ENCODE measurements around the gene HNRNPC.

DNA sequence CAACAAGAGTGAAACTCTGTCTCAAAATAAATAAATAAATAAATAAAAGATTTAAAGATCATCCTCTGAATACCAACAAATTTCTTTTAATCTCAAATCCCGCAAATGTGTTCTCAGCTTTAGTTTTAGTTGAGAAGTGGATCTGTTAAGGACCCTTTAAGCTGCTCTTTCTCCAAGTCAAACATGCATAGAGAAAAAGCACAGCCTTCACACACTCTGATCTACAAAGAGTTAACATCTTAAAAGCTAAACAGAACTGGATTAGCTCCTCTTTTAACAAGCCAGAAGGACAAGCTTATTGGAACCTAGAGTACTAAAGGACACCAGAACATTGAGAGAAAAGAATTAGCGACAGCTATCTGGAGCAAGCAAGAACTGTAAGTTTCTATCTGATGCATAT is 10.5 kb upstream of the HNRNPC start, which contains the start of gene RPGRIP1:
- TF ChIP-seq, protein P1, sequence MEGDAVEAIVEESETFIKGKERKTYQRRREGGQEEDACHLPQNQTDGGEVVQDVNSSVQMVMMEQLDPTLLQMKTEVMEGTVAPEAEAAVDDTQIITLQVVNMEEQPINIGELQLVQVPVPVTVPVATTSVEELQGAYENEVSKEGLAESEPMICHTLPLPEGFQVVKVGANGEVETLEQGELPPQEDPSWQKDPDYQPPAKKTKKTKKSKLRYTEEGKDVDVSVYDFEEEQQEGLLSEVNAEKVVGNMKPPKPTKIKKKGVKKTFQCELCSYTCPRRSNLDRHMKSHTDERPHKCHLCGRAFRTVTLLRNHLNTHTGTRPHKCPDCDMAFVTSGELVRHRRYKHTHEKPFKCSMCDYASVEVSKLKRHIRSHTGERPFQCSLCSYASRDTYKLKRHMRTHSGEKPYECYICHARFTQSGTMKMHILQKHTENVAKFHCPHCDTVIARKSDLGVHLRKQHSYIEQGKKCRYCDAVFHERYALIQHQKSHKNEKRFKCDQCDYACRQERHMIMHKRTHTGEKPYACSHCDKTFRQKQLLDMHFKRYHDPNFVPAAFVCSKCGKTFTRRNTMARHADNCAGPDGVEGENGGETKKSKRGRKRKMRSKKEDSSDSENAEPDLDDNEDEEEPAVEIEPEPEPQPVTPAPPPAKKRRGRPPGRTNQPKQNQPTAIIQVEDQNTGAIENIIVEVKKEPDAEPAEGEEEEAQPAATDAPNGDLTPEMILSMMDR (IDR thresholded peaks at IDR 0.05), result no peak
- TF ChIP-seq POLR2AphosphoS5 (IDR thresholded peaks at IDR 0.05) (no peak), EP300 (IDR thresholded peaks at IDR 0.05; ENCODE audit: low read depth) (no peak), POLR2A (IDR thresholded peaks at IDR 0.05) (no peak)

Data from transverse colon (tissue), 4 donors.